Ovary (tissue), 3 donors: Measurements from ENCODE around the gene OPRL1.

ENCODE experiments used
- CTCF ChIP-seq, 3 donors: fragments of 450-650 bp in 2 of 3; fragments of 200-600 bp in 1 of 3; IDR thresholded peaks; one replicate each; pipeline versions ENCODE4 v1.5.1 to v1.8.0; 2016 to 2022; ENCODE audit warnings: antibody characterized with exemption in 3 of 3, mild to moderate bottlenecking in 1 of 3
- EP300 ChIP-seq: sonication (generic); formaldehyde crosslinking; IDR thresholded peaks from one replicate; pipeline ENCODE4 v1.6.1; 2017; ENCODE audit warnings: antibody characterized with exemption
- donor health status: DM: no; HTN: no; CAD: no.

DNA sequence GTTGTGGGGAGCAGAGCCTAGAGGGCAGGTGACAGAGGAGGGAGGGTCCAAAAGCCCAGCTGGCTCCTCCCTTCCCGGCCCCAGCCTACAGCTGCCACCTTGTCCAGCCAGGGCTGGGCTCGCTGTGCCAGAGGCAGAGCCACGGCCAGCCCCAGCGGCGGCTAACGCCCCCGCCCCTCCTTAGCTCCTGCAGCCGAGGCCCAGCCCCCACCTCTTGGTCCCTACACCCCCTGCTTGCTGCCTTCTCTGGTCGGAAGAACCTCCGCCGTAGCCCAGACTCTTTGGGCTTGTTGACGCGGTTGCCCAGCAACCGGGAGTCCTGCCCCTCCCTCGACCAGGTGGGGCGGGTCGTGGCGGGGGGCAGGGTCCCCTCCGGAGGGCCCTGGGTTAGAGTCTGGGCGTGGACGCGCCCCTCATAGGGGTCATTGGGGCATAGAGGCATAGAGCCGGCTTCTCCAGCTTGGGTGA is 4.8 kb downstream of the OPRL1 start:
- no peak for TF ChIP-seq CTCF (IDR thresholded peaks at IDR 0.05)
- TF ChIP-seq EP300 = no peak
